T-cell (primary cell): Measurements from ENCODE around the gene PLA2G1B. TPM values are rescaled to one million over a fixed set of nuclear protein-coding genes. Genes with fewer than 3 reads are reported as not detected.

Source experiments
- ATAC-seq, 4 experiments: fragments of 200-7000 bp in 3 of 4; fragments of 150-1000 bp in 1 of 4; cut with Tn5 transposase; replicated peaks in 1 of 4; 1 replicate in 3 of 4; 2 replicates in 1 of 4; pipeline ENCODE4 v1.10.0; 2021; ENCODE audit warnings: moderate library complexity in 3 of 4, mild to moderate bottlenecking in 2 of 4, moderate number of reproducible peaks in 1 of 4
- CTCF ChIA-PET, 2 donors: fragments of 300-600 bp; sonication (Branson Sonifier 250); formaldehyde crosslinking; loops; one replicate each; lab custom pipeline; 2022; ENCODE audit warnings: antibody characterized with exemption in 2 of 2; lab: Charles Lee
- POLR2A ChIA-PET, 2 donors: fragments of 300-600 bp; sonication (Branson Sonifier 250); formaldehyde crosslinking; loops; one replicate each; lab custom pipeline; 2022; ENCODE audit warnings: antibody characterized with exemption in 2 of 2; lab: Charles Lee
- DNase-seq, 35 experiments: peaks; one replicate each; pipeline versions ENCODE4 v3.0.0 to v3.0.0-alpha.2; 2013 to 2023
- H3K27ac ChIP-seq: one replicate; pipeline ENCODE4 v1.5.1; 2013; ENCODE audit warnings: low read length
- H3K27me3 ChIP-seq, 2 experiments: replicated peaks in 1 of 2; 1 replicate in 1 of 2; 2 replicates in 1 of 2; pipeline versions ENCODE4 v1.6.1 to v1.7.0; 2013; ENCODE audit warnings: low read length in 1 of 2, mixed read lengths in 1 of 2; ENCODE audit not compliant: control insufficient read depth in 2 of 2, insufficient read depth in 2 of 2; ENCODE audit errors: extremely low read depth in 1 of 2
- H3K36me3 ChIP-seq, 2 donors: 1 replicate in 1 of 2; 2 replicates in 1 of 2; pipeline versions ENCODE4 v1.6.1 to v1.7.0; 2013; ENCODE audit warnings: low read length in 1 of 2; ENCODE audit not compliant: control insufficient read depth in 2 of 2, insufficient read depth in 1 of 2; ENCODE audit errors: extremely low read depth in 1 of 2
- H3K4me1 ChIP-seq, 2 experiments: 1 replicate in 1 of 2; 2 replicates in 1 of 2; pipeline versions ENCODE4 v1.6.1 to v1.7.0; 2013; ENCODE audit warnings: low read length in 2 of 2, mixed read lengths in 1 of 2; ENCODE audit not compliant: insufficient read depth in 2 of 2, control insufficient read depth in 1 of 2; ENCODE audit errors: extremely low read depth in 1 of 2
- H3K4me3 ChIP-seq, 2 donors: 1 replicate in 1 of 2; 2 replicates in 1 of 2; pipeline versions ENCODE4 v1.5.1 to v1.7.0; 2013; ENCODE audit warnings: mild to moderate bottlenecking in 2 of 2, low read length in 1 of 2, moderate library complexity in 1 of 2; ENCODE audit not compliant: control insufficient read depth in 1 of 2; ENCODE audit errors: extremely low read depth in 1 of 2
- H3K9me3 ChIP-seq: 2 replicates; pipeline ENCODE4 v1.7.0; 2013
- H3K27ac Mint-ChIP-seq, 2 donors: one replicate each; pipeline ENCODE4 v1.8.0; 2020 to 2021; ENCODE audit warnings: mild to moderate bottlenecking in 2 of 2, mixed read lengths in 2 of 2
- H3K27me3 Mint-ChIP-seq, 2 donors: one replicate each; pipeline ENCODE4 v1.8.0; 2021 to 2022; ENCODE audit warnings: mixed read lengths in 2 of 2
- H3K36me3 Mint-ChIP-seq: one replicate; pipeline ENCODE4 v1.8.0; 2021; ENCODE audit warnings: mixed read lengths
- H3K4me1 Mint-ChIP-seq, 3 donors: one replicate each; pipeline ENCODE4 v1.8.0; 2020 to 2022; ENCODE audit warnings: mixed read lengths in 3 of 3, mild to moderate bottlenecking in 1 of 3
- H3K4me3 Mint-ChIP-seq, 3 donors: one replicate each; pipeline ENCODE4 v1.8.0; 2020 to 2022; ENCODE audit warnings: mild to moderate bottlenecking in 3 of 3, mixed read lengths in 3 of 3, moderate library complexity in 3 of 3
- H3K9me3 Mint-ChIP-seq, 3 donors: one replicate each; pipeline ENCODE4 v1.8.0; 2020 to 2022; ENCODE audit warnings: mixed read lengths in 3 of 3
- WGBS: methylation state at CpG from one replicate; pipeline ENCODE4 v1.1.5; 2013; ENCODE audit warnings: missing lambda C conversion rate; ENCODE audit not compliant: insufficient coverage; 5-methylcytosine and 5-hydroxymethylcytosine counted together
- total RNA-seq, 35 experiments: library from RNA in 6 of 35; stranded (reverse) in 6 of 35; fragments of 120-200 nt in 1 of 35; gene quantifications; one replicate each; pipeline versions ENCODE4 v1.2.1 to v1.2.4 and lab custom pipeline; 2013 to 2026

The PLA2G1B gene
- total RNA-seq, 5 donors from 2014 or later (not counting 1 experiment from before 2014, with no cell fraction given), result 1.6 to 2.9 (median 1.8) TPM; not detected in 2

GRCh38 chr12:120361506-120362208 is 34.1 kb upstream of the PLA2G1B start:
- CTCF ChIA-PET, result interaction anchor here in 1 of 2 donors (0.5 to 0.7 kb wide), 2 partner anchors 124 to 152 kb away, joined by 3 to 4 read pairs; no protein-coding TSS in a partner anchor
- peak in 11 of 35 experiments; percentile 8 to 40 (median 18) for DNase-seq
- peak overlapping the region in 1 of 3 donors; percentile 25 for H3K4me3 Mint-ChIP-seq

DNA sequence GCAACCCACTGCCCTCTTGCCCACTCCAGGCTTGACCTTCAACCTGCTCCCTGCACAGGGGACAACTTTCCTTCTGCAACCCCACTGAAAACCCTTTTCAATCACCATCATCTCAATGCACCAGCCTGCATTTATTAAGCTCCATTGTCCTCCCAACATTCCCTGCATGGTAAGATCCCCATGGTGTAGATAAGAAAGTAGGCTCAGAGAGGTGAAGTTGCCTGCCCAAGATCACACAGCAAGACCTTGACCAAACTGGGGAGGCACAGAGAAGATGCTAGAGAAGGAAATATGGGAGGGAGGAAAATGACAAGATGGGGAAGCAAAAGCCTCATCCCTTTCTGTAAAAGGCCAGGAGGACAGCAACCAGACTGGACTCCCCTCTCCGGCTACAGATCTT is 31.5 kb upstream of the PLA2G1B start:
- Mint-ChIP-seq H3K36me3 (no peaks in the 10 kb centered on the region), H3K27ac (no peak overlapping the region), H3K4me3 (no peak overlapping the region), H3K9me3 (no peaks in the 10 kb centered on the region), H3K4me1 (peaks cover 2 to 15% (median 3%) of the 10 kb centered on the region in 3 donors), H3K27me3 (peaks cover 55 to 59% of the 10 kb centered on the region in 2 donors)
- Histone ChIP-seq H3K27ac (no peak overlapping the region), H3K4me1 (peaks cover 0 to 5% of the 10 kb centered on the region in 2 experiments), H3K36me3 (no peaks in the 10 kb centered on the region), H3K9me3 (no peaks in the 10 kb centered on the region), H3K4me3 (no peak overlapping the region), H3K27me3 (peaks cover 12 to 71% of the 10 kb centered on the region in 2 experiments)
- DNase-seq, result no peak
- ATAC-seq, result no peak
- ChIA-PET POLR2A (no interaction called here), CTCF (interaction anchor here (0.6 kb wide), 3 partner anchors 289 to 899 kb away, joined by 3 read pairs; no protein-coding TSS in a partner anchor)
- WGBS, result no CpG with 5 or more reads among the region's 1 CpG

More at GRCh38 chr12:120361506-120362208, 34.1 kb upstream of the PLA2G1B start:
- Mint-ChIP-seq H3K9me3 (no peaks in the 10 kb centered on the region), H3K27ac (no peak overlapping the region), H3K27me3 (peaks cover 68 to 75% of the 10 kb centered on the region in 2 donors), H3K36me3 (no peaks in the 10 kb centered on the region), H3K4me1 (peaks cover 2 to 9% (median 3%) of the 10 kb centered on the region in 3 donors)
- H3K9me3 ChIP-seq, result no peaks in the 10 kb centered on the region
- peaks cover 0 to 3% of the 10 kb centered on the region in 2 experiments for H3K4me1 ChIP-seq
- 13% methylated on average over 53 of the region's 56 CpGs for WGBS
- no peaks in the 10 kb centered on the region for H3K36me3 ChIP-seq
- H3K27me3 ChIP-seq, result peaks cover 22 to 82% of the 10 kb centered on the region in 2 experiments
- H3K27ac ChIP-seq, result no peak overlapping the region
- H3K4me3 ChIP-seq, result no peak overlapping the region
- peak in 1 of 4 experiments; percentile 48 for ATAC-seq
- POLR2A ChIA-PET, result no interaction called here

- CTCF ChIA-PET, result interaction anchor here in 1 of 2 donors (0.6 kb wide), 2 partner anchors 533 to 900 kb away, joined by 3 read pairs; no protein-coding TSS in a partner anchor
- Mint-ChIP-seq H3K27ac (no peak overlapping the region), H3K4me3 (no peak overlapping the region), H3K27me3 (peaks cover 54 to 55% of the 10 kb centered on the region in 2 donors), H3K4me1 (peaks cover 2 to 15% (median 3%) of the 10 kb centered on the region in 3 donors), H3K36me3 (no peaks in the 10 kb centered on the region), H3K9me3 (no peaks in the 10 kb centered on the region)
- no peaks in the 10 kb centered on the region for H3K36me3 ChIP-seq
- POLR2A ChIA-PET, result no interaction called here
- no peak for ATAC-seq
- no peak overlapping the region for H3K27ac ChIP-seq
- peaks cover 0 to 5% of the 10 kb centered on the region in 2 experiments for H3K4me1 ChIP-seq
- WGBS, result 50% methylated on average over 19 of the region's 19 CpGs
- no peak overlapping the region for H3K4me3 ChIP-seq
- no peaks in the 10 kb centered on the region for H3K9me3 ChIP-seq
- no peak for DNase-seq
- H3K27me3 ChIP-seq, result peaks cover 13 to 66% of the 10 kb centered on the region in 2 experiments
Observed at GRCh38 chr12:120358412-120359100, 31.0 kb upstream of the PLA2G1B start.

DNA sequence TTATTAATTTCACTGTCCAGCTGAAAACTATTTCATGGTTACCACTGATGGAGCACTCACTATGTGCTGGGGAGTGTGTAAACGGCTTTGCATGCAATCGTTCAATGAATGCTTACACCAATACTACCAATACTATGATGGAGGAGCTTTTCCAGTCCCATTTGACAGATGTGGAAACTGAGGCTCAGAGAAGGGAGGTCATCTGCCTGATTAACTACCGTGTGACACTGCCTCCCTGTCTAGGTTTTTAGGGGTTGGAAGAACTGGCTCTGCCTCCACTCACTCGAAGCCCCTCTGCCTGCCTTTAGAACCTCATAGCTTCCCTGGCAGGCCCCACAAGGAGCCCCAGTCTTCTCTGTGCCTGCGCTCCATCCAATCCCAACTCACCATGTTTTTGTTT is 29.5 kb upstream of the PLA2G1B start:
- H3K4me3 ChIP-seq, result no peak overlapping the region
- Mint-ChIP-seq H3K9me3 (no peaks in the 10 kb centered on the region), H3K4me1 (peaks cover under 1 to 11% (median 2%) of the 10 kb centered on the region in 3 donors), H3K27me3 (peaks cover 41 to 42% of the 10 kb centered on the region in 2 donors), H3K36me3 (no peaks in the 10 kb centered on the region), H3K4me3 (no peak overlapping the region), H3K27ac (no peak overlapping the region)
- H3K27ac ChIP-seq, result no peak overlapping the region
- peaks cover 0 to 5% of the 10 kb centered on the region in 2 experiments for H3K4me1 ChIP-seq
- ChIA-PET CTCF (interaction anchor here (0.5 to 1.2 kb wide), 4 partner anchors 26 to 1623 kb away, joined by 3 to 6 read pairs (median 4); no protein-coding TSS in a partner anchor), POLR2A (no interaction called here)
- no peak for ATAC-seq
- no peaks in the 10 kb centered on the region for H3K9me3 ChIP-seq
- peaks cover 10 to 55% of the 10 kb centered on the region in 2 experiments for H3K27me3 ChIP-seq
- no peaks in the 10 kb centered on the region for H3K36me3 ChIP-seq
- no peak for DNase-seq
- WGBS, result no CpG with 5 or more reads among the region's 5 CpGs

- POLR2A ChIA-PET, result no interaction called here
- ATAC-seq (peak; percentile 82 to 92 (median 88)), DNase-seq (peak; percentile 17 to 79 (median 62))
- Mint-ChIP-seq H3K4me3 (no peak overlapping the region), H3K27me3 (peaks cover 36 to 41% of the 10 kb centered on the region in 2 donors), H3K27ac (no peak overlapping the region), H3K4me1 (peaks cover 0 to 6% (median 0%) of the 10 kb centered on the region in 3 donors), H3K36me3 (no peaks in the 10 kb centered on the region), H3K9me3 (no peaks in the 10 kb centered on the region)
- H3K4me1 ChIP-seq, result peaks cover 0 to 3% of the 10 kb centered on the region in 2 experiments
- no peak overlapping the region for H3K4me3 ChIP-seq
- no peaks in the 10 kb centered on the region for H3K36me3 ChIP-seq
- WGBS, result 64% methylated on average over 12 of the region's 13 CpGs
- CTCF ChIA-PET, result interaction anchor here (0.6 to 1.2 kb wide), 2 partner anchors 29 to 110 kb away, joined by 4 to 6 read pairs; no protein-coding TSS in a partner anchor
- no peaks in the 10 kb centered on the region for H3K9me3 ChIP-seq
- H3K27ac ChIP-seq, result no peak overlapping the region
- H3K27me3 ChIP-seq, result peaks cover 10 to 50% of the 10 kb centered on the region in 2 experiments
Observed at GRCh38 chr12:120356567-120357030, 29.0 kb upstream of the PLA2G1B start.
